Measurements from ENCODE around the gene DCAF4. TPM values are rescaled to one million over a fixed set of nuclear protein-coding genes. Genes with fewer than 3 reads are reported as not detected.

The DCAF4 gene
- total RNA-seq, 3 donors from 2014 or later = 19.8 to 49.5 (median 36.1) TPM

GRCh38 chr14:72891666-72892102 lies 34.6 kb upstream of the DCAF4 start:
- Histone ChIP-seq H3K36me3 (no peaks in the 10 kb centered on the region), H3K4me3 (peak overlapping the region; percentile 62 to 79 (median 63)), H3K4me1 (no peaks in the 10 kb centered on the region), H3K27me3 (peaks cover 0 to 6% of the 10 kb centered on the region in 2 donors), H3K9me3 (no peaks in the 10 kb centered on the region), H3K27ac (no peak overlapping the region)
- no peak for DNase-seq (ENCODE audit: low spot score in 2 of 2)
- intact Hi-C loops (cut with DNase I; ENCODE audit: low total_unique reads) = no loop called here
- TF ChIP-seq CTCF (IDR thresholded peaks at IDR 0.05) (no peak), POLR2A (IDR thresholded peaks at IDR 0.05) (no peak), POLR2AphosphoS5 (IDR thresholded peaks at IDR 0.05) (no peak)

GRCh38 chr14:72892103-72892878 lies 34.0 kb upstream of the DCAF4 start:
- DNase-seq (ENCODE audit: low spot score in 2 of 2) = no peak
- H3K9me3 ChIP-seq = no peaks in the 10 kb centered on the region
- no peak overlapping the region for H3K27ac ChIP-seq
- no peaks in the 10 kb centered on the region for H3K36me3 ChIP-seq
- peaks cover 0 to 6% of the 10 kb centered on the region in 2 donors for H3K27me3 ChIP-seq
- intact Hi-C loops (cut with DNase I; ENCODE audit: low total_unique reads) = no loop called here
- H3K4me1 ChIP-seq = no peaks in the 10 kb centered on the region
- H3K4me3 ChIP-seq = peak overlapping the region; percentile 62 to 79 (median 63)
- TF ChIP-seq POLR2AphosphoS5 (IDR thresholded peaks at IDR 0.05) (no peak), POLR2A (IDR thresholded peaks at IDR 0.05) (no peak), CTCF (IDR thresholded peaks at IDR 0.05) (no peak)

GRCh38 chr14:72892879-72893635 lies 33.2 kb upstream of the DCAF4 start:
- Histone ChIP-seq H3K4me1 (no peaks in the 10 kb centered on the region), H3K27me3 (peaks cover 0 to 6% of the 10 kb centered on the region in 2 donors), H3K9me3 (no peaks in the 10 kb centered on the region), H3K27ac (no peak overlapping the region), H3K36me3 (no peaks in the 10 kb centered on the region), H3K4me3 (peak overlapping the region; percentile 62 to 79 (median 63))
- TF ChIP-seq POLR2AphosphoS5 (IDR thresholded peaks at IDR 0.05) = no peak
- TF ChIP-seq POLR2A (IDR thresholded peaks at IDR 0.05) = no peak
- TF ChIP-seq CTCF (IDR thresholded peaks at IDR 0.05) = no peak
- intact Hi-C loops (cut with DNase I; ENCODE audit: low total_unique reads) = no loop called here
- DNase-seq (ENCODE audit: low spot score in 2 of 2) = no peak

GRCh38 chr14:72893636-72894322 lies 32.5 kb upstream of the DCAF4 start, which contains the start of gene DPF3:
Gene DPF3, minus strand, starts transcription at chr14:72894101. Its CDS starts 13 bp downstream, at chr14:72894088.
- Histone ChIP-seq H3K4me1 (no peaks in the 10 kb centered on the region), H3K9me3 (no peaks in the 10 kb centered on the region), H3K4me3 (peak within 1 kb of the TSS; percentile 62 to 79 (median 63)), H3K27me3 (peaks cover 0 to 6% of the 10 kb centered on the region in 2 donors), H3K36me3 (no peaks in the 10 kb centered on the region), H3K27ac (no peak within 1 kb of the TSS)
- DNase-seq (ENCODE audit: low spot score in 2 of 2) = peak; percentile 93 to 94
- TF ChIP-seq CTCF (IDR thresholded peaks at IDR 0.05) = no peak
- no peak for TF ChIP-seq POLR2AphosphoS5 (IDR thresholded peaks at IDR 0.05)
- no peak for TF ChIP-seq POLR2A (IDR thresholded peaks at IDR 0.05)
- intact Hi-C loops (cut with DNase I; ENCODE audit: low total_unique reads) = no loop called here

All from breast epithelium (tissue), 4 donors.